Islet precursor cell (in vitro differentiated cells): ENCODE results near the gene SFMBT1.
"Not testable (repeated sequence)": the region's sequence is repeated elsewhere in the genome, so short reads cannot be mapped to it uniquely, and the experiment has no call there.

ENCODE experiments used
- DNase-seq: peaks from one replicate; pipeline ENCODE4 v3.0.0-alpha.2; 2018

The SFMBT1 gene

GRCh38 chr3:53035018-53035417 is 10.9 kb downstream of the SFMBT1 start:
- not testable (repeated sequence) for DNase-seq

GRCh38 chr3:53034411-53034810 is 11.5 kb downstream of the SFMBT1 start:
- not testable (repeated sequence) for DNase-seq

- DNase-seq, result no peak
Measured at GRCh38 chr3:53032609-53033008, 13.3 kb downstream of the SFMBT1 start.

GRCh38 chr3:53030619-53031449 is 15.0 kb downstream of the SFMBT1 start:
- DNase-seq, result no peak

DNA sequence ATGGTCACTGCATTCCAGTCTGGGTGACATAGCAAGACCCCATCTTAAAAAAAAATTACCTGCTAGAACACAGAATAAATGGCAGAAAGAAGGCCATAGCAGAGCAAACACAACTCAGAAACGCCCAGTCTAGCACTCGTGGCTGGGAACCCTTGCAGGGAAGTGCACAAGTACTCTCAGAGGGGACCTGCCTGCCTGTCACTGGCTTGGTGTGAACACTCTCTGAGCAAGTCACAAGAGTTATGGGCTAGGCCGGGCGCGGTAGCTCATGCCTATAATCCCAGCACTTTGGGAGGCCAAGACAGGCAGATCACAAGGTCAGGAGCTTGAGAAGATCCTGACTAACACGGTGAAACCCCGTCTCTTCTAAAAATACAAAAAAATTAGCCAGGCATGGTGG is 17.2 kb downstream of the SFMBT1 start:
- no peak for DNase-seq

GRCh38 chr3:53027254-53027844 is 18.5 kb downstream of the SFMBT1 start:
- DNase-seq, result no peak

DNA sequence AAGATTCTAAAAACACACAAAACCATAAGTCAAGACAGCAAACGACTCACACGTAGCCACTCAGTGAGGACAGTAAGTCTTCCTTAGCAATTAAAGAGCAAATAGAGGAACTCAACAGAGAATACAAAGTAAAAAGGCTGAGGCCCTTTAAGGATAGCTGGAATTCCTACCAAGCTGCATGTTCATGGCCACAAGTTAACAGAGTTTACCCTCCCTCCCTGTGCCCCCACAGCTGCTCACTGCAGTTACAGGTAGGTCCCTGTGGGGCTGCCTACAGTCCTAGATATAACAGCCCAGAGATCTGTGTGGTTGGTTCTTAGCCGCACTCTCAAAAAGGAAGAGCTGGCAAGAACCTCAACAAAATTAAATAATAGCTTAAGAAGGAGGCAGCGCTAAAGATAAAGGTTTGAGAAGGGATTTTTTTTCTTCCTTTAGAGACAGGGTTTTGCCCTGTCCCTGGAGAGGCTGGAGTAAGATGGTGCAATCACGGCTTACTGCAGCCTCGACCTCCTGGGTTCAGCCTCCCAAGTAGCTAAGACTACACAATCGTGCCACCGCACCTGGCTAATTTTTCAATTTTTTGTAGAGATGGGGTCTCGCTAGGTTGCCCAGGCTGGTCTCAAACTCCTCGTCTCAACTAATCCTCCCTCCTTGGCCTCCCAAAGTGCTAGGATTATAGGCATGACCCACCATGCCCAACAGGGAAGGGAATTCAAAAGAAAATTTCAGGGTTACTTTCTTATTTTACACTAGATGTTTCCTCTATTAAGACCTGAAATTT is 19.3 kb downstream of the SFMBT1 start:
- DNase-seq, result peak; percentile 62

- no peak for DNase-seq
Measured at GRCh38 chr3:53024315-53024714, 21.6 kb downstream of the SFMBT1 start.

DNA sequence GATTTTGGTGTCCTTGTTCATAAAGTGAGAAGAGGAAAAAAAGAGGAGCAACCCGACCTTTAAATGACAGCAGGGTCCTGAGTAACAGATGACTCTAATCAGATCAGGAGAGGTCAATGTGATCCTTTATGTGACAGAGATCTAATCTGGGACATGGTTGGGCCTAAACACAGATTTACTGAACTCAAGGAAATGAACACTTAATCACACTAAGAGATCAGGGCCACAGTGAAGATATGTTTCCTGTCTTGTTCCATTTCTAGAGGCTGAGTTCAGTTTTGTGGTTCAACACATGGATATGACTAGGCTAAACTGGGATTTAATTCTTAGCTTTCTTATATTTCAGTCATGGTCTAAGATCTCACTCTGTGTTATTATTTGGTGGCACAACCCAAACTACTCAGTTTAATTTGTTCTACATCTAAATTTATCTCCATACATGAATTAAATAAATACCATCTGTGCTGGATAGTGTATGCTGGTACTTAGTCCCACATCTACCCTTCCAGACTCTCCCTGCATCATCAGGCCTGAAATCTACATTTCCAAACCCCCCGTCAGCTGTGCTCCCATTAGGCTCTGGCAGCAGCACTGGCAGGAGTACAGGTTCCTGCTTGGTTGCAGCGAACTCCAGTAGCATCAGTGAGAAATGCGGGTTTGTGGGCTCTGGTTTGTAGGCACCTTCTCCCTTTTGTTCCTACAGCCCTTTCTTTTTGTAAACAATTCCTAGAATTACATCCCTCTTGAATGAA is 22.6 kb downstream of the SFMBT1 start:
- no peak for DNase-seq

- DNase-seq, result no peak
Measured at GRCh38 chr3:53022647-53023046, 23.2 kb downstream of the SFMBT1 start.

- DNase-seq, result no peak
Measured at GRCh38 chr3:53016236-53016635, 29.6 kb downstream of the SFMBT1 start.

DNA sequence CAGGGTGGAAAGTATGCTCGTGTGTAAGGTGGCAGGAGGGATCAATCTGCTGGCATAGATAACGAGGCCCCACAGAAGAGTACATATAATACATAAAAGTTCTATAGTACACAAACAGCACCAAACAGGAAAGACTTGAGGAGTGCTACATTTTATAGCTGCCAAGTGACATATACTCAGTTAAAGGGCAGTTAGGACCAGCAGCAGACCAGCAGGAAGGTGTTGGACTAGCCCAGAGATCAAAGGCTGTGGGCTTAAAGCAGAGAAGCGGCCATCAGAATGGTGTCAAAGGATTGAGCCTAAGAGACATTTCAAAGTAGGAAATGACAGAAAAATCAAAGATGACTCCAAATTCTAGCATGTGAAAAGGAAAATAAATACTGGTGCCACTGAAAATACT is 34.5 kb downstream of the SFMBT1 start:
- DNase-seq, result no peak

DNA sequence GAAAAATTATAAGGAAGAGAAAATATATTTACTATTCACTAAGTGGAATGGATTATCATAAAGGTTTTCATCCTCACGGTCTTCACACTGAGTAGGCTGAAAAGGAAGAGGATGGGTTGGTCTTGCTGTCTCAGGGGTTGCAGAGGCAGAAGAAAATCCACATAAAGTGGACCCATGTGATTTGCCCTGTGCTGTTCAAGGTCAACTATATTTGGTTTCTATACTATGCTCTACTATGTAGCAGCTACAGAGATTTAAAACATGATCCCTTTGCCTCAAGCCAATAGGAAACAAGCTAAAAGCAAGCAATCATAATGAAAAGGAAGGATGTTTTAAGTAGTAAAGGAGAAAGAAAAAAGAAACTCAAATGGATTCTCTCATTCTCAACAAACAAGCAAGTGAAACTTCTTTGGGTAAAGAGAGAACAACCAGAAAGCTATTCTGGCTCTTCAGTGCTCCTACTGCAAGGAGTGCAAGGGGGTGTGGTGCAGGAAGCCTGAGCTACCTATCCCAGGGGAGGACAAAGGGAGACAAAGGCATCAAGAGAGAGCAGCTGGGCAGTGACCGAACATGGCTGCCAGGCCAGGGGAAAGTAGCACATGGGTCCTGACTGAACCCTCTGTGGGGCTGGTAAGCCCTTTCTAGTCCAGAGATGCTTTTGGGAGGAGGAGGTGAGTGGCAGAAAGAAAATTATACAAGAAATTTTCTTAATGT is 35.9 kb downstream of the SFMBT1 start:
- no peak for DNase-seq

DNA sequence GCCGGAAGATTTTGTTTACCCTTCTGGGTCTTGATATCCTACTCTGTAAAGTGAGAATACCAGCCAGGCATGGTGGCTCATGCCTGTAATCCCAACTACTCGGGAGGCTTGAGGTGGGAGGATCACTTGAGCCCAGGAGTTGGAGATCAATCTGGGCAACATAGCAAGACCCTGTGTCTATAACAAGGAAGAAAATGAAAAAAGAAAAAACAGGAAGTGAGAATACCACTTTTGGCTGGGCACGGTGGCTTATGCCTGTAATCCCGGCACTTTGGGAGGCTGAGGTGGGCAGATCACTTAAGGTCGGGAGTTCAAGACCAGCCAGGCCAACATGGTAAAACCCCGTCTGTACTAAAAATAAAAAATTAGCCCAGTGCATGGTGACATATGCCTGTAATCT is 36.9 kb downstream of the SFMBT1 start:
- DNase-seq, result no peak

GRCh38 chr3:53005854-53006513 is 39.9 kb downstream of the SFMBT1 start:
- DNase-seq, result no peak

GRCh38 chr3:53005338-53005737 is 40.5 kb downstream of the SFMBT1 start:
- no peak for DNase-seq

DNA sequence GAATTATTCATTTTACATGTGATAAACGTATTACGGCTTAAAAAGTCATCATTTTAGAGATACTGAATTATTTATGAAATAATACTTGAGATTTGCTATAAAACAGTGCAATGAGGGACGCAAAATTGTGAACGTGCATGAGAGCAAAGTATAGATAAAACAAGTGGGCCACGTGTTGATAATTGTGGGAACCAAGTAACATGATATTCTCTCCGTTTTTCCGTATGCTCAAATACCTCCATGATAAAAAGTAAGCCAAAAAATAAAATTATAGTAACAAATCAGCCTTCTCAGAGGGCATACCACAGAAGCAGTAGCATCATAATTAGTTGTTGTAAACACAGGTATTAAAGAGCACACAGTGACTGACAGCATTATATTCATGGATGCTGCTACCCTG is 42.6 kb downstream of the SFMBT1 start:
- no peak for DNase-seq

DNA sequence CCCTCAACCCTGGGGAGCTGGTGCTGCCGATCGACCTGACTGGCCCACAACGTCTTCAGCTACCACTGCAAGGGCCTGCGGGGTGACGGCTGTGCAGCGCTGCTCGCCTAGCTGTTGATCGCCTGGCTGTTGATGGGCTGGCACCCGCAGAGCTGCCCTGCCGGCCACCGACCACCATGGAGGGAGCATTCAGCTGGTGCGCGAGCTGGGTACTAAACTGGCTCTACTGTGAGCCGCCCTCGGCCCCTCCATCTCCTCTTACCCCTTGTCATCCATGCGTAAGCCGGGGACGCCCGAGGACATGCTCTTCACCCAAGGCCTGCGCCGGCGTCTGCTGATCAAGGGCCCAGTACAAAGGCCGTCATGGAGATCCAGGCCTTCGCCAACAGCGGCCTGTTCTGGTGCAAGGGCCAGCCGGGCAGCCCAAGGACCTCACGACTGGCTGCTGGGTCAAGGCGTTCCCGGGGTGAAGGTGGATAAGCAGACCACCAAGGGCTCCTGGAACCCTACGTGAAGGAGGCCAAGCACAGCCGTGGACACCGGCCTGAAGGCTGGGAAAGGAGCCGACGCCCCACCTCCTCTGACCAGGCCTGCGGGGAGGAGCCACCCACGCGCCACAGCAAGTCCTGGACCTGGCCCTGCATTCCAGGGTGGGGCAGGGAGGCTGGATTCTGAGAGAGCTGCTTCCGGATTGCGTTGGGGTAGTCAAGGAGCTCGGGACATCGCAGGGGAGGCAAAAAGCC is 46.9 kb downstream of the SFMBT1 start:
- DNase-seq, result peak; percentile 59

- no peak for DNase-seq
Measured at GRCh38 chr3:52990637-52991036, 55.2 kb downstream of the SFMBT1 start.

GRCh38 chr3:52986938-52987337 is 58.9 kb downstream of the SFMBT1 start:
- no peak for DNase-seq

- no peak for DNase-seq
Measured at GRCh38 chr3:52986049-52986448, 59.8 kb downstream of the SFMBT1 start.
